ENCODE results near the gene EYA2.

The EYA2 gene

GRCh38 chr20:47143657-47144056 is 249.0 kb downstream of the EYA2 start:
- H3K4me3 ChIP-seq (ENCODE audit: low read depth, low read length) = no peak overlapping the region
- no peak for DNase-seq (ENCODE audit: low read depth)
- no peak for TF ChIP-seq MAX (IDR thresholded peaks at IDR 0.05; ENCODE audit: low read depth, low read length)
- TF ChIP-seq, protein P1, sequence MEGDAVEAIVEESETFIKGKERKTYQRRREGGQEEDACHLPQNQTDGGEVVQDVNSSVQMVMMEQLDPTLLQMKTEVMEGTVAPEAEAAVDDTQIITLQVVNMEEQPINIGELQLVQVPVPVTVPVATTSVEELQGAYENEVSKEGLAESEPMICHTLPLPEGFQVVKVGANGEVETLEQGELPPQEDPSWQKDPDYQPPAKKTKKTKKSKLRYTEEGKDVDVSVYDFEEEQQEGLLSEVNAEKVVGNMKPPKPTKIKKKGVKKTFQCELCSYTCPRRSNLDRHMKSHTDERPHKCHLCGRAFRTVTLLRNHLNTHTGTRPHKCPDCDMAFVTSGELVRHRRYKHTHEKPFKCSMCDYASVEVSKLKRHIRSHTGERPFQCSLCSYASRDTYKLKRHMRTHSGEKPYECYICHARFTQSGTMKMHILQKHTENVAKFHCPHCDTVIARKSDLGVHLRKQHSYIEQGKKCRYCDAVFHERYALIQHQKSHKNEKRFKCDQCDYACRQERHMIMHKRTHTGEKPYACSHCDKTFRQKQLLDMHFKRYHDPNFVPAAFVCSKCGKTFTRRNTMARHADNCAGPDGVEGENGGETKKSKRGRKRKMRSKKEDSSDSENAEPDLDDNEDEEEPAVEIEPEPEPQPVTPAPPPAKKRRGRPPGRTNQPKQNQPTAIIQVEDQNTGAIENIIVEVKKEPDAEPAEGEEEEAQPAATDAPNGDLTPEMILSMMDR (IDR thresholded peaks at IDR 0.05; ENCODE audit: low read depth, low read length) = no peak
- no peak for TF ChIP-seq POLR2A (IDR thresholded peaks at IDR 0.05; ENCODE audit: extremely low read depth, insufficient read length)

DNA sequence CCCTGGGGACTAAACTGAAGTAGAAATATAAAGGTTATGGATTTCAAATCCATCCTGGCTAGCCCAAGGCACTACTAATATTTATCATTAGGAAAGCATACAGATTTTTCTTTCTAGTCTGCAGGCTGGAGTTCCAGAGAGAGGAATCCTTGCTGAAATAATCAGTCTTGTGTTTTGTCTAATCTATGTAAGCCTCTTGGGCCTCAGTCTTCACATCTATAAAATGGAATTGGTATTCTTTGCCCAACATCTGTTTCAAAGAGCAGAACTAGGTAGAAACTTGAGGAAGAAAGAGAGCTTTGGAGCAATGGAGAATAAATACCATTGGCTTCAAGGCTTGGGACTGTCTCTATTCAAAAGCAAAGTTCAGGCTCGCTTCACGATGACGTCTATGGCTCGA is 249.8 kb downstream of the EYA2 start:
- no peak for TF ChIP-seq MYC (IDR thresholded peaks at IDR 0.05; ENCODE audit: low read depth, low read length)
- TF ChIP-seq, protein P1 (IDR thresholded peaks at IDR 0.05; ENCODE audit: low read depth, low read length) = no peak
- TF ChIP-seq POLR2A (IDR thresholded peaks at IDR 0.05; ENCODE audit: extremely low read depth, insufficient read length) = no peak
- TF ChIP-seq MAX (IDR thresholded peaks at IDR 0.05; ENCODE audit: low read depth, low read length) = no peak
- H3K4me3 ChIP-seq (ENCODE audit: low read depth, low read length) = no peak overlapping the region
- no peak for DNase-seq (ENCODE audit: low read depth)

GRCh38 chr20:47146686-47147085 is 252.0 kb downstream of the EYA2 start:
- H3K4me3 ChIP-seq (ENCODE audit: low read depth, low read length) = no peak overlapping the region
- TF ChIP-seq MAX (IDR thresholded peaks at IDR 0.05; ENCODE audit: low read depth, low read length) (no peak), MYC (IDR thresholded peaks at IDR 0.05; ENCODE audit: low read depth, low read length) (no peak), POLR2A (IDR thresholded peaks at IDR 0.05; ENCODE audit: extremely low read depth, insufficient read length) (no peak)
- TF ChIP-seq, protein P1 (IDR thresholded peaks at IDR 0.05; ENCODE audit: low read depth, low read length) = no peak
- DNase-seq (ENCODE audit: low read depth) = no peak

- no peak overlapping the region for H3K4me3 ChIP-seq (ENCODE audit: low read depth, low read length)
- TF ChIP-seq POLR2A (IDR thresholded peaks at IDR 0.05; ENCODE audit: extremely low read depth, insufficient read length) (no peak), MAX (IDR thresholded peaks at IDR 0.05; ENCODE audit: low read depth, low read length) (no peak), MYC (IDR thresholded peaks at IDR 0.05; ENCODE audit: low read depth, low read length) (no peak)
- TF ChIP-seq, protein P1 (IDR thresholded peaks at IDR 0.05; ENCODE audit: low read depth, low read length) = no peak
- DNase-seq (ENCODE audit: low read depth) = no peak
Observed at GRCh38 chr20:47148059-47148458, 253.4 kb downstream of the EYA2 start.

- TF ChIP-seq MYC (IDR thresholded peaks at IDR 0.05; ENCODE audit: low read depth, low read length) = no peak
- TF ChIP-seq, protein P1 (IDR thresholded peaks at IDR 0.05; ENCODE audit: low read depth, low read length) = no peak
- DNase-seq (ENCODE audit: low read depth) = no peak
- H3K4me3 ChIP-seq (ENCODE audit: low read depth, low read length) = no peak overlapping the region
Observed at GRCh38 chr20:47149939-47150338, 255.3 kb downstream of the EYA2 start.

GRCh38 chr20:47150403-47151152 is 255.9 kb downstream of the EYA2 start:
- no peak overlapping the region for H3K4me3 ChIP-seq (ENCODE audit: low read depth, low read length)
- TF ChIP-seq MYC (IDR thresholded peaks at IDR 0.05; ENCODE audit: low read depth, low read length) = peak; percentile 43; the same call in 1 of the 2 replicates
- no peak for TF ChIP-seq POLR2A (IDR thresholded peaks at IDR 0.05; ENCODE audit: extremely low read depth, insufficient read length)
- TF ChIP-seq, protein P1 (IDR thresholded peaks at IDR 0.05; ENCODE audit: low read depth, low read length) = peak; percentile 61
- TF ChIP-seq MAX (IDR thresholded peaks at IDR 0.05; ENCODE audit: low read depth, low read length) = peak; percentile 96
- DNase-seq (ENCODE audit: low read depth) = peak; percentile 71

Data from NB4 (cell line).